Liver (tissue), 9 donors: Measurements from ENCODE around the gene RREB1. TPM values are rescaled to one million over a fixed set of nuclear protein-coding genes. Genes with fewer than 3 reads are reported as not detected.

Experiments used
- DNase-seq: peaks from one replicate; pipeline ENCODE4 v3.0.0-alpha.2; 2017; ENCODE audit warnings: low spot score
- H3K27ac ChIP-seq, 2 donors: one replicate each; pipeline ENCODE4 v1.7.0; 2013; ENCODE audit warnings: inconsistent platforms in 2 of 2, low read length in 2 of 2, control low read depth in 1 of 2, low read depth in 1 of 2, mild to moderate bottlenecking in 1 of 2
- H3K27me3 ChIP-seq, 4 donors: one replicate each; pipeline versions ENCODE4 v1.6.1 to v1.7.0; 2013; ENCODE audit warnings: low read length in 3 of 4, inconsistent platforms in 1 of 4, mild to moderate bottlenecking in 1 of 4, moderate library complexity in 1 of 4; ENCODE audit not compliant: control insufficient read depth in 4 of 4, insufficient read depth in 4 of 4
- H3K36me3 ChIP-seq, 4 donors: one replicate each; pipeline versions ENCODE4 v1.6.1 to v1.7.0; 2013; ENCODE audit warnings: low read length in 3 of 4, mild to moderate bottlenecking in 3 of 4, low read depth in 1 of 4, moderate library complexity in 1 of 4; ENCODE audit not compliant: control insufficient read depth in 4 of 4, insufficient read depth in 3 of 4
- H3K4me1 ChIP-seq, 4 donors: one replicate each; pipeline versions ENCODE4 v1.6.1 to v1.7.0; 2013; ENCODE audit warnings: low read length in 3 of 4, mild to moderate bottlenecking in 3 of 4, moderate library complexity in 1 of 4; ENCODE audit not compliant: control insufficient read depth in 4 of 4, insufficient read depth in 4 of 4
- H3K4me3 ChIP-seq, 3 donors: one replicate each; pipeline versions ENCODE4 v1.6.1 to v1.7.0; 2013; ENCODE audit warnings: low read length in 3 of 3, control low read depth in 1 of 3, low read depth in 1 of 3, mild to moderate bottlenecking in 1 of 3
- H3K9ac ChIP-seq, 2 donors: one replicate each; pipeline ENCODE4 v1.7.0; 2013; ENCODE audit warnings: low read length in 2 of 2, mild to moderate bottlenecking in 2 of 2, moderate library complexity in 2 of 2, control low read depth in 1 of 2, low read depth in 1 of 2
- H3K9me3 ChIP-seq, 4 donors: one replicate each; pipeline versions ENCODE4 v1.6.1 to v1.7.0; 2013; ENCODE audit warnings: low read length in 3 of 4; ENCODE audit not compliant: control insufficient read depth in 4 of 4
- EGR1 ChIP-seq, 2 donors: IDR thresholded peaks; 2 replicates each; pipeline ENCODE4 v1.6.1; 2016 to 2018; ENCODE audit warnings: antibody characterized with exemption in 2 of 2, low read depth in 2 of 2
- FOXA1 ChIP-seq: IDR thresholded peaks from 2 replicates; pipeline ENCODE4 v1.6.1; 2016; ENCODE audit warnings: antibody characterized with exemption
- FOXA2 ChIP-seq: IDR thresholded peaks from 2 replicates; pipeline ENCODE4 v1.6.1; 2016; ENCODE audit warnings: antibody characterized with exemption
- GABPA ChIP-seq, 2 donors: IDR thresholded peaks in 1 of 2; conservative IDR thresholded peaks in 1 of 2; 2 replicates each; pipeline ENCODE4 v1.6.1; 2016; ENCODE audit warnings: antibody characterized with exemption in 2 of 2, mild to moderate bottlenecking in 1 of 2, moderate library complexity in 1 of 2
- HNF4A ChIP-seq, 2 donors: conservative IDR thresholded peaks; 2 replicates each; pipeline ENCODE4 v1.6.1; 2016; ENCODE audit warnings: antibody characterized with exemption in 2 of 2, mild to moderate bottlenecking in 2 of 2
- HNF4G ChIP-seq: IDR thresholded peaks from 2 replicates; pipeline ENCODE4 v1.6.1; 2016; ENCODE audit warnings: antibody characterized with exemption
- JUND ChIP-seq, 2 donors: IDR thresholded peaks; 2 replicates each; pipeline ENCODE4 v1.6.1; 2016; ENCODE audit warnings: antibody characterized with exemption in 2 of 2
- NR2F2 ChIP-seq: IDR thresholded peaks from 2 replicates; pipeline ENCODE4 v1.6.1; 2016; ENCODE audit warnings: antibody characterized with exemption
- RAD21 ChIP-seq, 2 donors: IDR thresholded peaks; 2 replicates each; pipeline ENCODE4 v1.6.1; 2016; ENCODE audit warnings: antibody characterized with exemption in 2 of 2, mild to moderate bottlenecking in 2 of 2
- RXRA ChIP-seq, 2 donors: IDR thresholded peaks; 2 replicates each; pipeline ENCODE4 v1.6.1; 2017 to 2018; ENCODE audit warnings: antibody characterized with exemption in 2 of 2, mild to moderate bottlenecking in 1 of 2
- SP1 ChIP-seq: IDR thresholded peaks from 2 replicates; pipeline ENCODE4 v1.6.1; 2018; ENCODE audit warnings: antibody characterized with exemption, mild to moderate bottlenecking
- TAF1 ChIP-seq: conservative IDR thresholded peaks from 2 replicates; pipeline ENCODE4 v1.6.1; 2016; ENCODE audit warnings: antibody characterized with exemption, mild to moderate bottlenecking
- YY1 ChIP-seq: IDR thresholded peaks from 2 replicates; pipeline ENCODE4 v1.6.1; 2016; ENCODE audit warnings: antibody characterized with exemption, mild to moderate bottlenecking
- WGBS: extraction: QIAGEN DNeasy Blood & Tissue Kit; methylation state at CpG from one replicate; pipeline ENCODE4 v1.1.7; 2013; 5-methylcytosine and 5-hydroxymethylcytosine counted together
- polyA plus RNA-seq, 2 donors: library from polyadenylated mRNA; stranded (reverse) in 1 of 2; unstranded in 1 of 2; fragments of 200-250 nt in 1 of 2; fragments of >200 nt in 1 of 2; fragmentation: Nextera tagmentation in 1 of 2; extraction: Ambion mirVana in 1 of 2; gene quantifications; one replicate each; pipeline versions ENCODE4 v1.2.1 to v1.2.3, GENCODE V29; 2013 to 2015
- total RNA-seq, 2 donors: library from RNA; depleted of rRNA; stranded (reverse); fragments of >200 nt; gene quantifications; one replicate each; pipeline ENCODE4 v1.2.3, GENCODE V29; 2014
- TF ChIP-seq, protein P1 (sequence below): IDR thresholded peaks from 2 replicates; pipeline ENCODE4 v1.6.1; 2016; ENCODE audit warnings: antibody characterized with exemption
- TF ChIP-seq, protein P2 (sequence below): IDR thresholded peaks from 2 replicates; pipeline ENCODE4 v1.6.1; 2016; ENCODE audit warnings: antibody characterized with exemption
- TF ChIP-seq, protein P3 (sequence below): fragments of 150-350 bp; IDR thresholded peaks from 2 replicates; pipeline ENCODE4 v1.5.1; 2017; ENCODE audit warnings: improper control_type of control experiment, low read depth, low read length; ENCODE audit not compliant: missing input control
- donor health status: healthy.
- donor health status: healthy.
- donor health status: healthy.
- donor health status: healthy.
- donor health status: healthy.

Gene RREB1
- total and polyA plus RNA-seq, 4 donors, result 10.1 to 28.9 (median 17.3) TPM

DNA sequence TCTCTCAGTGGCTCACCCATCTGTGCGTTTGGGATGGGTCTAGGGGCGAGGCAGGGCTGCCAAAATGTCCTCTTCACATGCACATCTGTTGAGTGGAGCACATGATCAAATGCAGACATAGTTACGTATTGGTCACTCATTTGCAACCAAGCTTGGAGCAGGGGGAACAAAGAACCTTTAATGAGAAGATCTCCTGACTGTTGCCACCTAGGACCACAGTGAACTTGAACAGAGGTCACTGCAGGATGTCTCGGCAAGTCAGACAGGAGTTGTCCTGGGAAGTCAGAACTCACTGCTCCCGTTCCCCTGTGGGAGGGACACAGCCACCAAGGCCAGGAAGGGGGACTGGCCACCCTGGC, 131.8 kb downstream of the RREB1 start:
- no peaks in the 10 kb centered on the region for H3K9me3 ChIP-seq
- no peak for DNase-seq
- peaks cover 15 to 79% (median 68%) of the 10 kb centered on the region in 4 donors for H3K4me1 ChIP-seq
- no peak overlapping the region for H3K4me3 ChIP-seq
- H3K27ac ChIP-seq, result peak overlapping the region; percentile 40 to 70
- no peak overlapping the region for H3K9ac ChIP-seq
- no peaks in the 10 kb centered on the region for H3K27me3 ChIP-seq
- WGBS, result 67% methylated on average over 5 of the region's 5 CpGs
- H3K36me3 ChIP-seq, result peaks cover 0 to 5% (median 0%) of the 10 kb centered on the region in 4 donors
- TF ChIP-seq HNF4G, result no peak
- TF ChIP-seq NR2F2, result no peak
- TF ChIP-seq FOXA2, result no peak
- no peak for TF ChIP-seq JUND (IDR thresholded peaks at IDR 0.05)
- TF ChIP-seq, protein P1, sequence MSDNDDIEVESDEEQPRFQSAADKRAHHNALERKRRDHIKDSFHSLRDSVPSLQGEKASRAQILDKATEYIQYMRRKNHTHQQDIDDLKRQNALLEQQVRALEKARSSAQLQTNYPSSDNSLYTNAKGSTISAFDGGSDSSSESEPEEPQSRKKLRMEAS, result no peak
- no peak for TF ChIP-seq RXRA (IDR thresholded peaks at IDR 0.05)
- TF ChIP-seq EGR1 (IDR thresholded peaks at IDR 0.05; ENCODE audit: low read depth in 2 of 2), result no peak
- TF ChIP-seq FOXA1, result no peak
- TF ChIP-seq YY1, result no peak

DNA sequence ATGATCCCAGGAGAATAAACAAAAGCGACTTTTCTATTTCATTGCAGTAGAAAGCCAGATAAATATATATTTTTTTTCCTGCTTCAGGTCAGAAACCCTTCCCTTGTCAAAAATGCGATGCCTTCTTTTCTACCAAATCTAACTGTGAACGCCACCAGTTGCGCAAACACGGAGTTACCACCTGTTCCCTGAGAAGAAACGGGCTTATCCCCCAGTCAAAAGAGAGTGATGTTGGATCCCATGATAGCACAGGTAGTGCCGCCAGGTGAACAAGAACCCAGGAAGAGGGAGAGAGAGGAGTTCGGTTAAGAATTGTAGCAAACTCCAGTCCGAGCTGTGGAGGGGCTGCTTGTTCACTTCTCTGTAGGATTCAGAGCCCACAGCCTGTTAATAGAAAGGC, 132.6 kb downstream of the RREB1 start:
- H3K4me3 ChIP-seq, result no peak overlapping the region
- no peaks in the 10 kb centered on the region for H3K9me3 ChIP-seq
- peaks cover 15 to 72% (median 61%) of the 10 kb centered on the region in 4 donors for H3K4me1 ChIP-seq
- DNase-seq, result no peak
- peak overlapping the region; percentile 83 to 85 for H3K27ac ChIP-seq
- 86% methylated on average over 9 of the region's 9 CpGs for WGBS
- no peaks in the 10 kb centered on the region for H3K27me3 ChIP-seq
- no peak overlapping the region for H3K9ac ChIP-seq
- no peak for TF ChIP-seq YY1
- TF ChIP-seq SP1, result no peak
- TF ChIP-seq RXRA (IDR thresholded peaks at IDR 0.05), result no peak
- TF ChIP-seq FOXA2, result no peak
- TF ChIP-seq NR2F2, result no peak
- TF ChIP-seq, protein P2, sequence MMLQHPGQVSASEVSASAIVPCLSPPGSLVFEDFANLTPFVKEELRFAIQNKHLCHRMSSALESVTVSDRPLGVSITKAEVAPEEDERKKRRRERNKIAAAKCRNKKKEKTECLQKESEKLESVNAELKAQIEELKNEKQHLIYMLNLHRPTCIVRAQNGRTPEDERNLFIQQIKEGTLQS, result no peak
- TF ChIP-seq, protein P1, result no peak
- TF ChIP-seq TAF1, result no peak
- TF ChIP-seq, protein P3, sequence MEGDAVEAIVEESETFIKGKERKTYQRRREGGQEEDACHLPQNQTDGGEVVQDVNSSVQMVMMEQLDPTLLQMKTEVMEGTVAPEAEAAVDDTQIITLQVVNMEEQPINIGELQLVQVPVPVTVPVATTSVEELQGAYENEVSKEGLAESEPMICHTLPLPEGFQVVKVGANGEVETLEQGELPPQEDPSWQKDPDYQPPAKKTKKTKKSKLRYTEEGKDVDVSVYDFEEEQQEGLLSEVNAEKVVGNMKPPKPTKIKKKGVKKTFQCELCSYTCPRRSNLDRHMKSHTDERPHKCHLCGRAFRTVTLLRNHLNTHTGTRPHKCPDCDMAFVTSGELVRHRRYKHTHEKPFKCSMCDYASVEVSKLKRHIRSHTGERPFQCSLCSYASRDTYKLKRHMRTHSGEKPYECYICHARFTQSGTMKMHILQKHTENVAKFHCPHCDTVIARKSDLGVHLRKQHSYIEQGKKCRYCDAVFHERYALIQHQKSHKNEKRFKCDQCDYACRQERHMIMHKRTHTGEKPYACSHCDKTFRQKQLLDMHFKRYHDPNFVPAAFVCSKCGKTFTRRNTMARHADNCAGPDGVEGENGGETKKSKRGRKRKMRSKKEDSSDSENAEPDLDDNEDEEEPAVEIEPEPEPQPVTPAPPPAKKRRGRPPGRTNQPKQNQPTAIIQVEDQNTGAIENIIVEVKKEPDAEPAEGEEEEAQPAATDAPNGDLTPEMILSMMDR, result no peak
- no peak for TF ChIP-seq EGR1 (IDR thresholded peaks at IDR 0.05; ENCODE audit: low read depth in 2 of 2)
- no peak for TF ChIP-seq GABPA (IDR thresholded peaks at IDR 0.05 in 1 of 2, conservative IDR thresholded peaks at IDR 0.05 in 1 of 2)
- H3K36me3 ChIP-seq, result peaks cover 0 to 1% (median under 1%) of the 10 kb centered on the region in 4 donors

DNA sequence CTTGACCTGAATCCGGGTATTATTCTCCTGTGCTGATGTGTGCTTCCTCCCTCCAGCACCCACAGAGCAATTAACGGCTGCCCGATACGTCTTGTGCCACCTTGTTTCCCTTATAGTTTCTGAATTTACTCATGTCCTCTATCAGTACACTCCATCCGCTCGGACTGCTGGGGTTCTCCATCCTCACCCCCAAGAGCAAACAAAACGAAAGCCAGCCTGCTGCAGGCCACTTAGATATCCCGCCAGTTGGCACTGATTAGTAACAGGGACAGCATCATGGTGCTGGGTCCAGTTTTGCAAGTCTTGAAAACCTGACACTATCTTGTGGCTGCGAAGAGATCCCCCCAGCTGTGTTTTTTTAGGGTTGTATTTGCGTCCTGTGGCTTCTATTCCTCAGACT, 133.4 kb downstream of the RREB1 start:
- Histone ChIP-seq H3K27ac (peak overlapping the region; percentile 83 to 85), H3K4me3 (no peak overlapping the region), H3K9ac (no peak overlapping the region), H3K36me3 (peaks cover 0 to 9% (median 6%) of the 10 kb centered on the region in 4 donors), H3K4me1 (peaks cover 11 to 63% (median 53%) of the 10 kb centered on the region in 4 donors), H3K27me3 (no peaks in the 10 kb centered on the region), H3K9me3 (no peaks in the 10 kb centered on the region)
- 42% methylated on average over 10 of the region's 10 CpGs for WGBS
- no peak for DNase-seq
- TF ChIP-seq, protein P3, result no peak
- TF ChIP-seq HNF4A (conservative IDR thresholded peaks at IDR 0.05), result peak; percentile 25 to 48
- peak; percentile 15 to 32 for TF ChIP-seq RAD21 (IDR thresholded peaks at IDR 0.05)
- no peak for TF ChIP-seq SP1
- TF ChIP-seq, protein P1, result no peak
- TF ChIP-seq, protein P2, result no peak
- no peak for TF ChIP-seq FOXA1
- peak in 1 of 2 donors; percentile 13 for TF ChIP-seq JUND (IDR thresholded peaks at IDR 0.05)
- TF ChIP-seq YY1, result peak; percentile 36
- TF ChIP-seq FOXA2, result no peak
- TF ChIP-seq TAF1, result no peak
- TF ChIP-seq RXRA (IDR thresholded peaks at IDR 0.05), result peak in 1 of 2 donors; percentile 18
